ENCODE data around the gene TREML2. TPM values are rescaled to one million over a fixed set of nuclear protein-coding genes. Genes with fewer than 3 reads are reported as not detected.

TREML2 gene
- total RNA-seq, 2 donors from 2014 or later = not detected

- DNase-seq (no peak), ATAC-seq (no peak)
- TF ChIP-seq CTCF (IDR thresholded peaks at IDR 0.05) (no peak), POLR2A (IDR thresholded peaks at IDR 0.05) (no peak)
- WGBS, 2 donors = 89 to 100% methylated on average over 1 of the region's 1 CpG
- no peaks in the 10 kb centered on the region for H3K9me3 ChIP-seq
- no peaks in the 10 kb centered on the region for H3K4me1 ChIP-seq
- intact Hi-C loops (cut with DNase I) = no loop called here
- H3K27me3 ChIP-seq = no peaks in the 10 kb centered on the region
- no peak overlapping the region for H3K4me3 ChIP-seq
- H3K27ac ChIP-seq = no peak overlapping the region
- no peaks in the 10 kb centered on the region for H3K36me3 ChIP-seq (replicated peaks in 1 of 2; ENCODE audit: insufficient read depth in 1 of 2, low read depth in 2 of 2)
Measured at GRCh38 chr6:41147917-41148316, 53.0 kb downstream of the TREML2 start.

Small RNA genes lying within 50 kb of the gene (small RNA-seq; reads per million reads assigned to genes)
- gene AL391903.2 = not detected
- gene RNA5SP207 = 1.6 reads per million, percentile 61 among the genes with 10 or more reads in this experiment

Other genes starting within 250 kb of the TREML2 start
- 10 to 100 TPM; 17.4 to 30.3 TPM for gene UNC5CL, start 161.9 kb downstream of the TREML2 start, total RNA-seq
- gene TSPO2, start 158.7 kb downstream of the TREML2 start, total RNA-seq = not detected
- gene APOBEC2, start 147.9 kb downstream of the TREML2 start, total RNA-seq = 1 to 10 TPM; 2.3 to 4.0 TPM
- gene OARD1, start 128.8 kb downstream of the TREML2 start, total RNA-seq = 10 to 100 TPM; 15.0 to 27.4 TPM
- gene NFYA, start 128.2 kb downstream of the TREML2 start, total RNA-seq = 10 to 100 TPM in 1 of 2 donors, 1 to 10 TPM in 1; 8.6 to 10.4 TPM
- not detected for gene TREML1, start 46.8 kb downstream of the TREML2 start, total RNA-seq
- 1 to 10 TPM; 3.6 TPM for gene TREM2, start 38.0 kb downstream of the TREML2 start, total RNA-seq
- not detected for gene TREML4, start 27.2 kb upstream of the TREML2 start, total RNA-seq
- not detected for gene TREM1, start 85.5 kb upstream of the TREML2 start, total RNA-seq
- not detected for gene NCR2, start 134.5 kb upstream of the TREML2 start, total RNA-seq